Right lobe of liver (tissue), 4 donors: ENCODE results near the gene MYO1D.

Experiments
- POLR2A ChIP-seq: fragments of 450-650 bp; IDR thresholded peaks from one replicate; pipeline ENCODE4 v1.6.1; 2017; ENCODE audit warnings: antibody characterized with exemption, mild to moderate bottlenecking
- TF ChIP-seq, protein P1 (sequence below), 4 donors: fragments of 200-600 bp in 3 of 4; fragments of 450-650 bp in 1 of 4; IDR thresholded peaks; one replicate each; pipeline versions ENCODE4 v1.5.1 to v1.8.0; 2016 to 2022; ENCODE audit warnings: antibody characterized with exemption in 4 of 4, mild to moderate bottlenecking in 2 of 4
- donor health status: DM: no; HTN: no; CAD: no.
- donor health status: DM: no; HTN: no; CAD: no.
- donor health status: DM: no; HTN: yes; CAD: no.

DNA sequence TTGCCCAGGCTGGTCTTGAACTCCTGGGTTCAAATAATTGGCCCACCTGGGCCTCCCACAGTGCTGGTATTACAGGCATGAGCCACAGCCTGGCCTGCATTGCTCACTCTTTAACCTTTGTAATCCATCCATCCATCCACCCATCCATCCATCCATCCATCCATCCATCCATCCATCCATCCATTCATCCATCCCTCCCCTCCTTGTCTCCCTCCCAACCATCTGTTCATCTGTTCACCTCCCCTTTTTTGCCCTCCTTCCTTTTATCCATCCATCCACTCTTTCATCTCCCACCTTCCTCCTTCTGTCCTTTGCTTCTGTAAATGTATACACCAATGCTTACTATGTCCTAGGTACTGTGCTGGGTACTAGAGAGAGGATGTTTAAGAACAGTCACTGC lies 324.6 kb downstream of the MYO1D start:
- TF ChIP-seq, protein P1, sequence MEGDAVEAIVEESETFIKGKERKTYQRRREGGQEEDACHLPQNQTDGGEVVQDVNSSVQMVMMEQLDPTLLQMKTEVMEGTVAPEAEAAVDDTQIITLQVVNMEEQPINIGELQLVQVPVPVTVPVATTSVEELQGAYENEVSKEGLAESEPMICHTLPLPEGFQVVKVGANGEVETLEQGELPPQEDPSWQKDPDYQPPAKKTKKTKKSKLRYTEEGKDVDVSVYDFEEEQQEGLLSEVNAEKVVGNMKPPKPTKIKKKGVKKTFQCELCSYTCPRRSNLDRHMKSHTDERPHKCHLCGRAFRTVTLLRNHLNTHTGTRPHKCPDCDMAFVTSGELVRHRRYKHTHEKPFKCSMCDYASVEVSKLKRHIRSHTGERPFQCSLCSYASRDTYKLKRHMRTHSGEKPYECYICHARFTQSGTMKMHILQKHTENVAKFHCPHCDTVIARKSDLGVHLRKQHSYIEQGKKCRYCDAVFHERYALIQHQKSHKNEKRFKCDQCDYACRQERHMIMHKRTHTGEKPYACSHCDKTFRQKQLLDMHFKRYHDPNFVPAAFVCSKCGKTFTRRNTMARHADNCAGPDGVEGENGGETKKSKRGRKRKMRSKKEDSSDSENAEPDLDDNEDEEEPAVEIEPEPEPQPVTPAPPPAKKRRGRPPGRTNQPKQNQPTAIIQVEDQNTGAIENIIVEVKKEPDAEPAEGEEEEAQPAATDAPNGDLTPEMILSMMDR (IDR thresholded peaks at IDR 0.05), result no peak
- TF ChIP-seq POLR2A, result no peak
